SK-N-SH (cell line): ENCODE data around the gene VGLL4. TPM values are rescaled to one million over a fixed set of nuclear protein-coding genes. Genes with fewer than 3 reads are reported as not detected.

Experiments
- CTCF ChIA-PET: fragments of 300-600, 350-600 bp; formaldehyde crosslinking; extraction: SDS; loops from one replicate; lab custom pipeline; 2021; lab: Yijun Ruan, JAX
- POLR2A ChIA-PET: fragments of 350-600 bp; sonication (Branson Sonifier 250); formaldehyde crosslinking; extraction: SDS; loops from one replicate; lab custom pipeline; 2020; ENCODE audit warnings: antibody characterized with exemption, inconsistent platforms; lab: Yijun Ruan, JAX
- DNase-seq: peaks from one replicate; pipeline ENCODE4 v3.0.0; 2012
- H2AFZ ChIP-seq: fragments of 200-600 bp; sonication (generic); 2 replicates; pipeline ENCODE4 v1.8.1; 2016; ENCODE audit warnings: antibody characterized with exemption, mild to moderate bottlenecking, low read depth
- H3F3A ChIP-seq: fragments of 200-600 bp; sonication (generic); replicated peaks from 2 replicates; pipeline ENCODE3; 2016; ENCODE audit warnings: antibody characterized with exemption, mild to moderate bottlenecking; ENCODE audit not compliant: insufficient read depth
- H3K27ac ChIP-seq, 2 experiments: fragments of 200-500 bp in 1 of 2; fragments of 200-600 bp in 1 of 2; sonication (Bioruptor generic) in 1 of 2; sonication (generic), shearing (Covaris generic) in 1 of 2; 2 replicates each; pipeline versions ENCODE4 v1.5.1 to v1.6.1; 2014 to 2016; ENCODE audit warnings: low read depth in 2 of 2, inconsistent platforms in 1 of 2, low read length in 1 of 2, mild to moderate bottlenecking in 1 of 2, mixed read lengths in 1 of 2
- H3K27me3 ChIP-seq: fragments of 200-600 bp; sonication (generic), shearing (Covaris generic); 2 replicates; pipeline ENCODE4 v1.6.1; 2016; ENCODE audit warnings: mixed run types; ENCODE audit not compliant: insufficient read depth
- H3K36me3 ChIP-seq, 2 experiments: fragments of 200-500 bp in 1 of 2; fragments of 200-600 bp in 1 of 2; sonication (Bioruptor generic) in 1 of 2; sonication (generic) in 1 of 2; replicated peaks in 1 of 2; 2 replicates each; pipeline versions ENCODE3 to v1.5.1; 2014 to 2016; ENCODE audit warnings: low read length in 1 of 2, mild to moderate bottlenecking in 1 of 2; ENCODE audit not compliant: insufficient read depth in 2 of 2, control insufficient read depth in 1 of 2
- H3K4me1 ChIP-seq, 2 experiments: fragments of 200-500 bp in 1 of 2; fragments of 200-600 bp in 1 of 2; sonication (Bioruptor generic) in 1 of 2; sonication (generic), shearing (Covaris generic) in 1 of 2; 2 replicates each; pipeline versions ENCODE4 v1.5.1 to v1.6.1; 2014 to 2016; ENCODE audit warnings: low read depth in 1 of 2, low read length in 1 of 2, mixed run types in 1 of 2; ENCODE audit not compliant: insufficient read depth in 2 of 2, control insufficient read depth in 1 of 2
- H3K4me2 ChIP-seq: fragments of 200-600 bp; sonication (generic), shearing (Covaris generic); 2 replicates; pipeline ENCODE4 v1.6.1; 2017; ENCODE audit warnings: mixed run types
- H3K4me3 ChIP-seq, 2 experiments: fragments of 200-500 bp in 1 of 2; fragments of 200-600 bp in 1 of 2; sonication (Bioruptor generic) in 1 of 2; sonication (generic), shearing (Covaris generic) in 1 of 2; 2 replicates each; pipeline versions ENCODE4 v1.5.1 to v1.8.1; 2014 to 2016; ENCODE audit warnings: low read depth in 2 of 2, inconsistent platforms in 1 of 2, low read length in 1 of 2, mild to moderate bottlenecking in 1 of 2, mixed read lengths in 1 of 2, moderate library complexity in 1 of 2
- H3K79me2 ChIP-seq: fragments of 200-600 bp; sonication (generic); 2 replicates; pipeline ENCODE4 v1.8.1; 2017; ENCODE audit warnings: mild to moderate bottlenecking; ENCODE audit not compliant: insufficient read depth
- H3K9ac ChIP-seq: fragments of 200-600 bp; sonication (generic); 2 replicates; pipeline ENCODE4 v1.6.1; 2017; ENCODE audit warnings: mixed run types
- H3K9me2 ChIP-seq: fragments of 200-600 bp; sonication (generic); 2 replicates; pipeline ENCODE4 v1.6.1; 2017; ENCODE audit warnings: mixed run types
- H3K9me3 ChIP-seq: fragments of 200-600 bp; sonication (generic); 2 replicates; pipeline ENCODE4 v1.6.1; 2017; ENCODE audit warnings: mixed run types, mild to moderate bottlenecking, moderate library complexity
- H4K20me1 ChIP-seq: fragments of 200-600 bp; sonication (generic); 2 replicates; pipeline ENCODE4 v1.6.1; 2017; ENCODE audit warnings: mild to moderate bottlenecking, mixed run types; ENCODE audit not compliant: insufficient read depth
- CHD2 ChIP-seq: fragments of 150-350 bp; IDR thresholded peaks from 2 replicates; pipeline ENCODE4 v1.6.1; 2018; ENCODE audit warnings: low read length; ENCODE audit not compliant: partially characterized antibody
- ELF1 ChIP-seq: IDR thresholded peaks from 2 replicates; pipeline ENCODE4 v1.4.0; 2012
- EZH2phosphoT487 ChIP-seq: fragments of 200-600 bp; sonication (generic); IDR thresholded peaks from 2 replicates; pipeline ENCODE4 v1.6.1; 2017; ENCODE audit warnings: low read depth, mixed run types, mild to moderate bottlenecking, antibody characterized with exemption, moderate library complexity, borderline replicate concordance
- FOSL2 ChIP-seq: IDR thresholded peaks from 2 replicates; pipeline ENCODE4 v1.4.0; 2012; ENCODE audit warnings: low read depth, mild to moderate bottlenecking, moderate library complexity, borderline replicate concordance
- GABPA ChIP-seq: IDR thresholded peaks from 2 replicates; pipeline ENCODE4 v1.4.0; 2012; ENCODE audit warnings: low read depth, mild to moderate bottlenecking
- MAX ChIP-seq: IDR thresholded peaks from 2 replicates; pipeline ENCODE4 v1.4.0; 2012; ENCODE audit warnings: low read depth
- MEF2A ChIP-seq: IDR thresholded peaks from 2 replicates; pipeline ENCODE4 v1.4.0; 2012; ENCODE audit warnings: low read depth, borderline replicate concordance
- MXI1 ChIP-seq: IDR thresholded peaks from 2 replicates; pipeline ENCODE4 v1.6.1; 2012; ENCODE audit warnings: mild to moderate bottlenecking, low read depth, low read length, improper control_type of control experiment
- NFIC ChIP-seq: IDR thresholded peaks from 2 replicates; pipeline ENCODE4 v1.4.0; 2012; ENCODE audit warnings: borderline replicate concordance
- RAD21 ChIP-seq: IDR thresholded peaks from 2 replicates; pipeline ENCODE4 v1.6.1; 2012; ENCODE audit warnings: mild to moderate bottlenecking, low read length
- RCOR1 ChIP-seq: fragments of 150-350 bp; IDR thresholded peaks from 2 replicates; pipeline ENCODE4 v1.6.1; 2017; ENCODE audit warnings: antibody characterized with exemption, low read length
- REST ChIP-seq: IDR thresholded peaks from 2 replicates; pipeline ENCODE4 v1.6.1; 2012; ENCODE audit warnings: mild to moderate bottlenecking, low read depth, low read length, moderate library complexity
- RXRA ChIP-seq: IDR thresholded peaks from 2 replicates; pipeline ENCODE4 v1.4.0; 2012; ENCODE audit warnings: low read depth, mild to moderate bottlenecking, borderline replicate concordance
- SIN3A ChIP-seq: IDR thresholded peaks from 2 replicates; pipeline ENCODE4 v1.6.1; 2012; ENCODE audit warnings: low read depth, mild to moderate bottlenecking, low read length, moderate library complexity, borderline replicate concordance
- TAF1 ChIP-seq: IDR thresholded peaks from 2 replicates; pipeline ENCODE4 v1.6.1; 2012; ENCODE audit warnings: low read depth, mild to moderate bottlenecking, low read length, moderate library complexity, borderline replicate concordance
- TCF12 ChIP-seq: IDR thresholded peaks from 2 replicates; pipeline ENCODE4 v1.4.0; 2012
- TEAD4 ChIP-seq: IDR thresholded peaks from 2 replicates; pipeline ENCODE4 v1.4.0; 2012; ENCODE audit warnings: mild to moderate bottlenecking, borderline replicate concordance; ENCODE audit not compliant: insufficient read depth
- WGBS: methylation state at CpG from one replicate; pipeline ENCODE4 v1.1.6; 2017; ENCODE audit warnings: low lambda C conversion rate; 5-methylcytosine and 5-hydroxymethylcytosine counted together
- polyA plus RNA-seq, 3 experiments: library from polyadenylated mRNA; depleted of rRNA; stranded (reverse); fragments of >200 nt; gene quantifications; 2 replicates each; pipeline ENCODE4 v1.2.3, GENCODE V29; 2012
- TF ChIP-seq, protein P1 (sequence below): IDR thresholded peaks from 2 replicates; pipeline ENCODE4; 2012

VGLL4 gene
- polyA plus RNA-seq, 1 of the 3 experiments (the other 2 are of a cell fraction): 48.9 TPM

DNA sequence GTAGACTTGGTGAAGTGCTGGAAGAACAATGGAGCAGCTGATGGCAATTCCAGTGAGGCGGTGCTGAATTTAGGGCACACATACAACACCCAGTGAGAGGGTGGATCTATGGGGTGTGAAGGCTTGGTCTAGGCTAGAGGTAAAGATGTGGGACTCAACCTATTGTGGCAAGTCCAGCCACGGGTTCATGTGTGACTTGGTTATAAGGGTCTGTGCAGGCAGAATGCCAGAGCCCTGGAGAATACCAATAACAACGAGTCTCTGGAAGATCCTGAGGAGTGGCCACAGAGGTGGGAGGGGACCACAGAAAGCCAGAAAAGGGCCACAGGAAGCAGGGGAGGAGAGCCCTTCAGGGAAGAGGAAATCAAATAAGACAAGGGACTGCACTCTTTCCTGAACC, 55.0 kb downstream of the VGLL4 start:
- Histone ChIP-seq H3K36me3 (peaks cover 0 to 8% of the 10 kb centered on the region in 2 experiments), H4K20me1 (peaks cover 95% of the 10 kb centered on the region), H2AFZ (no peak overlapping the region), H3F3A (peaks cover 6% of the 10 kb centered on the region), H3K4me2 (no peak overlapping the region), H3K9me2 (no peaks in the 10 kb centered on the region), H3K9me3 (no peaks in the 10 kb centered on the region), H3K4me3 (no peak overlapping the region), H3K4me1 (peaks cover 40 to 61% of the 10 kb centered on the region in 2 experiments), H3K27me3 (no peaks in the 10 kb centered on the region), H3K79me2 (peaks cover 100% of the 10 kb centered on the region), H3K27ac (no peak overlapping the region; a peak in 1 of 4 replicates), H3K9ac (no peak overlapping the region)
- WGBS: 67% methylated on average over 3 of the region's 3 CpGs
- ChIA-PET POLR2A (no interaction called here), CTCF (no interaction called here)
- DNase-seq: no peak
- TF ChIP-seq TAF1: no peak
- TF ChIP-seq RAD21: no peak
- no peak for TF ChIP-seq CHD2
- no peak for TF ChIP-seq FOSL2
- no peak for TF ChIP-seq TEAD4
- no peak for TF ChIP-seq SIN3A
- TF ChIP-seq EZH2phosphoT487: no peak
- no peak for TF ChIP-seq RXRA
- no peak for TF ChIP-seq MXI1
- no peak for TF ChIP-seq GABPA
- no peak for TF ChIP-seq TCF12
- TF ChIP-seq MEF2A: no peak
- no peak for TF ChIP-seq MAX
- TF ChIP-seq NFIC: no peak
- no peak for TF ChIP-seq RCOR1
- TF ChIP-seq, protein P1, sequence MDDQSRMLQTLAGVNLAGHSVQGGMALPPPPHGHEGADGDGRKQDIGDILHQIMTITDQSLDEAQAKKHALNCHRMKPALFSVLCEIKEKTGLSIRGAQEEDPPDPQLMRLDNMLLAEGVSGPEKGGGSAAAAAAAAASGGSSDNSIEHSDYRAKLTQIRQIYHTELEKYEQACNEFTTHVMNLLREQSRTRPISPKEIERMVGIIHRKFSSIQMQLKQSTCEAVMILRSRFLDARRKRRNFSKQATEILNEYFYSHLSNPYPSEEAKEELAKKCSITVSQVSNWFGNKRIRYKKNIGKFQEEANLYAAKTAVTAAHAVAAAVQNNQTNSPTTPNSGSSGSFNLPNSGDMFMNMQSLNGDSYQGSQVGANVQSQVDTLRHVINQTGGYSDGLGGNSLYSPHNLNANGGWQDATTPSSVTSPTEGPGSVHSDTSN: no peak
- TF ChIP-seq ELF1: no peak
- TF ChIP-seq REST: no peak
